GM19324 (cell line): ENCODE results near the gene PITPNC1.

ENCODE experiments used
- ATAC-seq: cut with Tn5 transposase; IDR thresholded peaks from one replicate; pipeline ENCODE4 v1.9.1; 2021; ENCODE audit warnings: mild to moderate bottlenecking, moderate library complexity; ENCODE audit not compliant: unreplicated experiment, low FRiP score

Gene PITPNC1

DNA sequence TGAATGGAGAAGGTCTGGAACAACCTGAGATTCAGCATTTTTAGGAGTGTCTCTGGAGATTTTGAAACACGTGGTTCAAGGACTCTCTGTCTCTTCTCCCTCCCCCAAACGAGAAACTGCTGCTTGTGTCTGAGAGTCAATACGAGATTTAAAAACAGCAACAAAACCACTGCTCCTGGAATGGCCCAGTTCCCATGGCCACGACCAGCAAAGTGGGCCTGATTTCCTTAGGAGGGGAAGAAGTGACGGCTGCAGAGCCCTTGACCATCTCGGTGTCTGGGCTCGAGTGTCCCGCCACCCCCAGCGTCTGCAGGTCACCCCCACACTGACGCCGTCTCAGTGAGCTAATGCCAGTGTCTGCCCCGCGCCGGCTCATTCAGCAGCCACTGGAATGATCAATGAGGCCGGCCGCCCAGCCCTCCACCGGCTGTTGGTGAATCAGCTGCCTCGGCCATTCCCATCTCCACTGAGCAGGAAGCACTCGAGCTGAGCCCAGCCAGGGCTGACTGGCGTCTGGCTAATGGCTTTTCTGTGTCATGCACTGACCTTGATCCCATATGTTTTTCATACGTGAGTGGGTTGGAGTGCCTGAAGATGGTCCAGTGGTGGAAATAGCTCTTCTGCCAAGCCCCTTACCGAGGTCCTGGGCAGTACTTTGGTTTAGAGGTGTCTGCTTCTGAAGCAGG, 151.8 kb downstream of the PITPNC1 start:
- no peak for ATAC-seq

DNA sequence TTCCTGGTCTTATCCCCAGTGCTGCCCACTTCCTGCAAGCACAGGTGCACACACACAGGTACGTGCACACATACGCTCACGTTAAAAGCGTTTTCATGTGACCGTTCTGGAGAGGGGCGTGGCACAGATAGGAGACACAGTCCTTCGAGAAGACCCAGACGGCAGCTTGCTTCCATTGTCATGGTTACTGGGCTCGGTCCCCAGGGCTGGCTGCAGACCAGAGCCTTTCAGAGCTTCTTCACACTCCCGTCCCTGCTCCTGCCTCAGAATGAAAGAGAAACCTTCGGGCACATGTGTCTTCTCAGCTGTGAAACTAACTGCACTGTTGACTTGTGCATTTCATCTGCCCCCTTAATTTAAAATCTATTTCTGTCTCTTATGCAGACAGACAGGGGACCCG, 154.2 kb downstream of the PITPNC1 start:
- ATAC-seq, result peak; percentile 77

DNA sequence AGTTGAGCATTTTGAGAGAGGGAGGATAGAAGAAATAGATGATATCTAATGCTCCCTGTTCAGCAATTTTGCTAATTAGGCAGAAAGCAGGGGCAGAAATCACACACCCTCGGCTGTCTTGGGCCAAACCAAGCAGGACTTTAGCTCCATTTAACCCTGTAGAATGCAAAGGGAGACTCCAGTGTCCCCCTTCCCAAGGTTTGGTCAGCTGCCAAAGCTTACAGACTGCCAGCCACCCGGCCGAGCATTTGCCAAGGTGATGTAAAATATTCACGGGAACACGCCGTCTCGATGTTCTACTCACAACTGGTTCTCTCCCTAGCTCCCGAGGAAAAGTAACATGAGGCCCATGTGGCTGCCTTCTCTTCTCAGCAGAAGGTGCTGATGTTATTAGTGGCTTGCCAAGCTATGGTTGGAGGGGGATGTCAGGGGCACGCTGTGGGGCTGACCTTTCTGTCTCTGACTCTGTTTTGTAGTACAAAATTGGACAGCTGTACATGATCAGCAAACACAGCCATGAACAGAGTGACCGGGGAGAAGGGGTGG, 155.3 kb downstream of the PITPNC1 start:
- ATAC-seq, result no peak

DNA sequence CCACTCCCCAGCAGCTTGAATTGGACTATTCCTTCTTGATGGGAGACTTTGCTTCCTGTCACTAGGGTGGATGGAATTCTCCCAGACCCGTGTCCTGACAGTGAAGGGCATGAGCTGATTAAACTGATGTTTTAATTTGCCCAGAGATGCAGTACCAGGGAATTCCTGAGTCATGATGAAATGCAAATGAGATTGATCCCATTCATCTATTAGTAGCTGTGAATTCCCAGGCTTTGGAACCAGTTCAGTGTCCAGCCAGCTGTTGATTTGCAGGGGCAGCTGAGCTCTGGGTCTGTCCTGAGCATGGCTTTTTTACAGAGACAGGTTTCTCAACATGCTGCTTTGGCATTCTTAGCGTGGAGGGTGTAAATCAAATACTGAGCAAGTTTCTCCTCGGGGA, 157.9 kb downstream of the PITPNC1 start:
- ATAC-seq, result no peak

DNA sequence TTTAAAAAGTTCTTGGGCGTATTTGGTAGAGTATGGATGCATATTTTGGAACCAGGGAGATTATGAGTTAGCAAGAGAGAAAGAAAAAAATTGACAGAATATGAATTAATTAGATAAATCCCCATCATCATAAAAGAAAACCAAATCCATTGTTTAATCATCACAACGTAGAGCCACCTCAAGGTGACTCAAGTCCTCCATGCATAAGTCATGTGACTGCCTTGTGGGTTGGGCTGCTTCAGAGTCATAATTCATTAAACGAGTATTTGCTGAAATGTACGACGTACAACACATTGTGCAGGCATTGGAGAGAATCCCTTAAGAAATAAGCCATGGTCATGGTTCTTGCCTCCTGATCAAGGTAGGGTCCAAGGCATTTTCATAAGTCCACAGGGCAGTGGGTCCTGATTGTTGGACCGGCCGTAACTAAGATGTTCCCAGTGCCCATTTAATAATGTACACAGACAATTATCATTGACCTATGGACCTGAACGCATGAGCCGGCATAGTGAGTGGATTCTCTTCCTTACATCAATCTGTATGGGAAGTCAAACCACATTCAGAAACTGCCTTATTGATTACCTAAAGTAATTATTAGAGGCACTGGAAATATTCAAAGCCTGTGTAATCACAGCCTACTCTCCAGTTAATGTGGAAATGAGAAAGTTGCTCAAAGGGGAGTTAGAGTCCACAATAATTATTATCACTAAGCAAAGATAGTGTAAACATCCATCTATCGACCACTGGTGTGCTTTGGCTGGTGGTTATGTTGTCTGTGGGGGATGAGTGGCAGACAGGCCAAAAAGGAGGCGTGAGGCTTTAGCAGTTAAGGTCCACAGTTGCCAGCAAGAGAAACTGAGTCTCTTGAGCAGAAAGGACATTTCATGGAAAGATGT, 165.4 kb downstream of the PITPNC1 start:
- ATAC-seq, result no peak

DNA sequence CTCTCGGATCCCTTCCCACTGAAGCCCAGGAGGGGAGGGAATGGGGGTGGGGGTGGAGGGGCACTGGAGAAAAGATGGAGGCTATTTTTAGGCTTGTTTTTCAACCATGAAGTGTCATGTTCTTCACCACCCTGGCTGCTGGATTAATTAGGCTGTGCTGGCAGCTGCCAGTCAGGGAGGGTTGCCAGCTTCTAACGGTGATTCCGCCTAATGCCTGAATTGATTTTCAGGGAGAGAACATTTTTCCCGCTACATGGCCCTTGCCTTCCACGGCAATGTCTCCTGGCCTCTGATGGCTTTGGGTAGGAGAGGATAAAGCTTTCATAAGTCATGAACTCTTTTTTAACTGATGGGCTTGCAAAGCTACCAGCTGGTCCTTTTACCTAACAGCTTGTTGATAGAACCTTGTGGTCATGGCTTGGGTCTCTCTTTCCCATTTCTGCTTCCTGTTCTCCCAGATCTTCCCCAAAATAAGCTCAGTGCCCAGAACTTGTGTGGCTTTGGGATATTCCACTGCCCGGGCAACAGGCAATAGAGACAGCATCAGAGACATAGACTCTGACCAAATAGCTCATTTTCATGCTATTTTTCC, 167.4 kb downstream of the PITPNC1 start:
- ATAC-seq, result no peak

DNA sequence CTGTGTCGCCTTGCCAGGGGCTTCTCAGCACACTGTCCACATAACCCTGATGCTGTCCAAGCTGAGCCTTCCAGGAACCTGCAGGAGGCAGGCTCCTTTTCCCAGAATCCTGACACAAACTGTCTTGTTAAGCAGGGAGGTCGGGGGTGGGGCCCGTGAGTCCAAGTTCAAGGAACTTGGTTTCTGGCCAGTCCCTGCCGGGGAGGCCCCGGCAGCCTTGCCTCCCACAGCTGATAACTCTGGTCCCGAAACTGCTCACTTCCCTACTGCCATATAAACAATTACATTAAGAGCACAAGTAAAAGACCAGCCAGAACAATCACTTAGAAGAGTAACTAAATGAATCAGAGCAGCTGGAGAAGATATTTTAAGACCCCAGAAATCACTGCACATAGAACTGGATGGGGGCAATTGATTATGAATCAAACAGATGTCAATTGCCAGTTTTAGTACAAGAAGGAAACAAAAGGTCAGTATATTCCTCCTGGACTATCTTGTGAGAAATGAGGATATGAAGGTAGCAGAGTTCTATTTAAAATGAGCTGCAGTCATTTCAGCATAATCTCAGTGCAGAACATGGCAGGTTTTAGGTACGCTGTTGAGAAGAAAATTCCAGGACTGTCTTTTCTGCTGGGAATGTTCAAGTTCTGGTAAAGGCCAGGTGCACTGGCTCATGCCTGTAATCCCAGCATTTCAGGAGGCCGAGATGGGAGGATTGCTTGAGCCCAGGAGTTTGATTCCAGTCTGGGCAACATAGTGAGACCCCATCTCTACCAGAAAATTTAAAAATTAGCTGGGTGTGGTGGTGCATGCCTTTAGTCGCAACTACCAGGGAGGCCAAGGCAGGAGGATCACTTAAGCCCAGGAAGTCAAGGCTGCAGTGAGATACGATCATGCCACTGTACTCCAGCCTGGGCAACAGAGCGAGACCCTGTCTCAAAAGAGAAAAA, 169.8 kb downstream of the PITPNC1 start:
- peak; percentile 82 for ATAC-seq

DNA sequence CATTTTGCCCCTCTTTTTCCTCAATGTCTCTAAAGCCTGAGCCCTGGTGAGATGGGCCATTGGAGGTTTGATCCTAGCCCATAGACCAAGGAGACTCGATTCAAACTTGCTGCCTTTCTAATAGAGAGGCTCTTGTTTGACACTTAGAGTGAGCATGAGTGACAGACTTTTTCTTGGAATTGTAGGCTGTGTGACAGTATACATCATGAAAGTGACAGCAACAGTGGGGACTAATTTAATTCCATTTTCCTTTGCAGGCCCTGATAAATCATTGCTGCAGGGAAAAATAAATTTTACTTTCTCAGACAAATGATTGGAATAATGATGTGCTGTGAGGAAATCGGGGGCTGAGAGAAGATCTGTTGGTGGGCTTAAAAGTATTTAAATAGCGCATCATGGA, 171.6 kb downstream of the PITPNC1 start:
- no peak for ATAC-seq

DNA sequence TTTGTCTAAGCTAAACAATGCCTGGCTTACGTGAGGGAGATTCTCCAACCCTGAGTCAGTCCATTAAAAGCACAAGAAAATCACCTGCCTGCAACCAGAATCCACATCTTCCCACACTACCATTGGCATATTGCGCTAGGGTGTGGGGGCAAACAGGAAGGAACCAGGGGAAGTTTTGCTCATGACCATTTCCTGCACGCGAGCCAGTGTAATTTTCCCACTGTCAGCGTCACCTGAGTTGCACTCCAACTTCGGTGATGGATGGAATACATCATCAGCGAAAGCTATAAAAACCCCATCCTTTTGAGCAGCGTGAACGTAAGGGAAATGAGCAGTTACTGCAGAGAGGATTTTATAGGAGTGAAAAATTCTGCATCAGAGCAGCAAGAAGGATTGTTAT, 172.7 kb downstream of the PITPNC1 start:
- no peak for ATAC-seq

DNA sequence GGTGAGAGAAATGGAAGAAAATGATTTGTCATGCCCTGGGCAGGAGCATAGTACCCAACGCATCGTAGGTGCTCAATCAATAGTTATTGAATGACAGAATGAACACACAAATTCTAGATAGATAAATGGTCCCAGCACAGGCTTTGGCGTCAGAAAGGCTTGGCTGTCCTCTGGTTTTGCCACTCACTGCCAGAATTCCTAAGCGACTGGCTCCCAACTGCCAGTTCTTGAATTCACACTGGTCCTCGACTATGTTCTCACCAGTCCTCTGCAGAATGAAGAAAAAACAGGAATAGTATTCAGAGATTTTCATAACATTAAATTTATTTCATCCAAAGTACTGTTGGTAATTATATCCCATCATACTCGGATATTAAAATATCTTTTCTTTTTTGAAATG, 177.6 kb downstream of the PITPNC1 start:
- ATAC-seq, result no peak

DNA sequence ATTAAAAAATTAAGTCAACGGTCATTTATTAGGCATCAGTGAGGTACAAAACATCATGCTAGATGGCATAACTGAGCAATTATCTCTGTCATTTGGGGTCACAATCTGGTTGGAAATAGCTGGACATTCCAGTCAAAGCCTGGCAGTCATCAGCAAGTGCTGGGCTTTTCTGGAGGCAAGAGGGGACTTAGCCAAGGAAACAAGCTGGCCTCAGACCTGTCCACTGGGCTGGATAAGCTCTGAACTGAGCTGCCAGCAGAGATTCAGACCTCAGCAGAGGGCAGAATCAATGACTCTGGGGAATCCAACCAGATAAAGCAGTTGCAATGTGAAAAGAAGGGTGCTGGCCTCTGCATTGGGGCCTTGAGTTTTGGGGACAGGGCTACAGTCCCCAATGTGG, 178.8 kb downstream of the PITPNC1 start:
- ATAC-seq, result no peak

DNA sequence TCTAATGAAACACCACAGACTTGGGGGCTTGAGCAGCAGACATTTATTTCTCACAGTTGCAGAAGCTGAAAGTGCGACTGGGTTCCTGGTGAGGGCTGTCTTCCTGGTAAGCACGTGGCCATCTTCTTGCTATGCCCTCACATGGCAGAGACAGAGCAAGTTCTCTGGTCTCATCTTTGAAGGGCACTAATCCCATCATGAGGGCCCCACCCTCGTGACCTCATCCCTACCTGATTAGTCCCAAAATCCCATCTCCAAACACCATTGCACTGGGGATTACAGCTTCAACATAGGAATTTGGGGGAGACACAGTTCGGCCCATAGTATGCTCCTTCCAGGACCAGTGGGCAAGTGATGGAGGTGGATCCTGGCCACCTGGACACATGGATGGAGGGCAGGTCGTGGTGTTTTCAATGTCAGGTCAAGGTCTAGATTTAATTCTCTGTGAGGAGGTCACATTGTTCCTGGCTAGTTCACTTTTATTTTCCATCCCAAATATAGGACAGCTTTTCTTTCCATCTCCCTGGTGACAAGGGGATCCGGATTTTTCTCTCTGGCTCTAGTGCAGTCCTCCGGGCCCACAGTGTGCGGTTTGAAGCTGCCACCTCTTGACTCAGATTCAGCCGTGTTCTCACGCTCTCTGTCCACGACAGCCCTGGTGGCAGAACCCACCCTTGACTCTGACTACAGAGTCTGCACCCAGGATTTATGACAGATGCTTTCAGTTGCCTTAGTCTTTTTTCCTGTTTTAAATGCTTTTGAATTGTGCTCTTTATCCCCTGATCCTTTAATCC, 180.2 kb downstream of the PITPNC1 start:
- ATAC-seq, result no peak

DNA sequence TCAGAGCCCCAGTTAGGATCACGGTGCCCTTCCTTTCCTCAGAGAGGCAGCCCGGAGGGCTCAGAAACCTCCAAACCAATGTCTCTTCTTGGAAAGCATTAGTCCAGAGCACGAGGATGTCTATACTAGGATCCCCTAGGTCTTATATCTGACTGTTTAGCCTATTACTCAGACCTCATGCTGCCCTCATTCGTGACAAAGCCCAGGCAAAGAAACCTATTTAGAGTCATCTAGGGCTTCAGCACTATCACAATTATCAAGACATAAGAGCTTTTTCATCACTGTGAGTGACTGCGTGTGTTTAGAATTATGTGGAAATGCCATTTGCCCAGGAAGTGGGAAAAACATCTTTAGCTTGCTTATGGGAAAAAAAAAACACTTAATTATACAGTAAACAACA, 180.8 kb downstream of the PITPNC1 start:
- no peak for ATAC-seq

DNA sequence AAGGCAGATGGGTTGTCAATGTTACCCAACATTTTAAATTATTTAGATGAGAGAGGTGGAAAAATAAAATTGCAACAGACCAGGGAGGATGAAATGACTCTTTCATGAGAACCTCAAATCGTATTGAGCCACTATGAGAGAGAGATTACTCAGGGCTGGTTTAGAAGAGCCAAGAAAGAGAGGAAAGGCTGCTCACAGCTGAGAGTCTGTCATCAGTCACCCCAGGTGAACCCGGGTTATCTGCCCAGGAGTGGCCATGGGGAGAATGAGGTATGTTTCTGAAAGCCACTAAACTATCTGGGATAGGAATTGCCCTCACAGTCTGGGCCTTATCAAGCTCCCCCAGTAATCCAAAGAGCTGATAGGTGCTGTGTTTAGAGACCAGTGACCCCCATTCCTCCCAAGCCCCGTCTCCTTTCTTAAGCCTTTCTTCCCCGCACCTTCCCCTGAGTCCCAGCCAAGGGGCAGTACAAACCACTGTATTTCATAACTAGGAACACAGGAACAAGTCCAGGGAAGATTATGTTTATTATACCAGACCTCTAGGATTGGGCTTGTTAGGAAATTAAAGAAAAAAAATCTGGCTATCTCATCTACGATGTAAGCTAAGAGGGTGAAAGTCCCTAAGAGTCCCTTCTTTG, 181.8 kb downstream of the PITPNC1 start:
- no peak for ATAC-seq

DNA sequence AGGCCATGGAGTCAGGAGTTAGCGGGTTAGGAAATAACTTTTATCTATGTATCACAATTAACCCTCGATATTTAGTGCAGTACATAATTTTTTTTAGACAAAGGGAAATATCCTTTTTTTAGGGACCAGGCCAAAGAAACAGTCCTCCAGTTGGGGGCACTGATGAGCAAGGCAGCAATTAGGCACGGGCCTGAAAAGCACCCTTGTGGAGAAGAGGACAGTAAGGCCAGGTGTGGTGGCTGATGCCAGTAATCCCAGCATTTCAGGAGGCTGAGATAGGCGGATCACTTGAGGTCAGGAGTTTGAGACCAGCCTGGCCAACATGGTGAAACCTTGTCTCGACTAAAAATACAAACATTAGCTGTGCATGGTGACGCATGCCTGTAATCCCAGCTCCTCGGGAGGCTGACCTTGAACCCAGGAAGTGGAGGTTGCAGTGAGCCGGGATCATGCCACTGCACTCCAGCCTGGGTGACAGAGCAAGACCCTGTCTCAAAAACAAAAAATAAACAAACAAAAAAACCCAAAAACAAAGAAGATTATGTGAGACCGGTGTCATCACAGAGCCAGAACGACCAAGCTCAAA, 182.4 kb downstream of the PITPNC1 start:
- no peak for ATAC-seq

DNA sequence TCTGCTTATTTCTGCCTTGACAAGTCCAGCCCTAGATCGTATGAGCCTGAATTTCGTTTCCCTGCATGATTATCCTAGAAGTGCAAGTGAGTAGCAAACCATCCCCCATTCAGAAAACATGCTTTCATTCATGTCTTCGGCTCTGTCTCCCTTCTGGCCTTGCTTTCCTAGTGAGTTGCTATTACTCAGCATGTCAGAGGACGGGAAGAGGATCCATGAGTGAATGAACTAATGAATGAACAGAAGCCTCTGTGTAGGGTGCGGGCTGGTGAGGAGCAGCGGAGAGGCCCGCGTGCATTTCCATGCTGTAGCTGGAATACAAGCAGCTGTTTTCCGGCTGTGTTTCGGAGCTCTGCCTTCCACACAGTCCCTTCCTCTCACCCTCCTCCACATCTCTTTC, 184.9 kb downstream of the PITPNC1 start:
- no peak for ATAC-seq

DNA sequence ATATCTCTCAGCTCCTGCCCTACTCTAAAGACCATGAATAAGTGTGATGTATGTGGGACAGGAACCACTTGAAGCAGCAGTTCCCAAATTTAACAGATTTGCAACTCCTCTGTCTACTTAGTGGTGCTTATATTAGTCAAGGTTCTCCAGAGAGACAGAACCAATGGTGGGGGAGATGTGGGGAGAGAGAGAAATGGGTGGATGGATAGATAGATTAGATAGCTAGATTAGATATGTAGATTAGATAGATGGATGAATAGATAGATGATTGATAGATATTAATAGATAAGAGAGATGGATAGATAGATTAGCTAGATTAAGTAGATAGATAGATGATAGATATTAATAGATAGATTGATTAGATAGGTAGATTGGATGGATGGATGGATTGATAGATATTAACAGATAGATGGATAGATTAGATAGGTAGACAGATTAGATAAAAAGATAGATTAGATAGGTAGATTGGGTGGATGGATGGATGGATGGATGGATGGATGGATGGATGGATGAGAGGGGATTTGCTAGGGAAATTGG, 186.7 kb downstream of the PITPNC1 start:
- ATAC-seq, result no peak

DNA sequence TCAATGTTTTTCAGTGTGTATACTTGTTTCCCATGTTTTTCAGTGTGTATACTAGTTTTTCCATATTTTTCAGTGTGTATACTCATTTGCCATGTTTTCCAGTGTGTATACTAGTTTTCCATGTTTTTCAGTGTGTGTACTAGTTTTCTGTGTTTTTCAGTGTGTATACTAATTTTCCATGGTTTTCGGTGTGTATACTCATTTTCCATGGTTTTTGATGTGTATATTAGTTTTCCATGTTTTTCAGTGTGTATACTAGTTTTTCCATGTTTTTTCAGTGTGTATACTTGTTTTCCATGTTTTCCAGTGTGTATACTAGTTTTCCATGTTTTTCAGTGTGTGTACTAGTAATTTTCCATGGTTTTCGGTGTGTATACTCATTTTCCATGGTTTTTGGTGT, 188.0 kb downstream of the PITPNC1 start:
- ATAC-seq, result no peak
